HG03469 (cell line): ENCODE measurements around the gene BTBD9.

Experiments
- ATAC-seq: cut with Tn5 transposase; IDR thresholded peaks from one replicate; pipeline ENCODE4 v1.9.1; 2021; ENCODE audit warnings: mild to moderate bottlenecking, moderate library complexity, moderate number of reproducible peaks; ENCODE audit not compliant: unreplicated experiment

Gene BTBD9

GRCh38 chr6:38218235-38218634, 421.5 kb downstream of the BTBD9 start:
- ATAC-seq: no peak

- no peak for ATAC-seq
These were observed 423.3 kb downstream of the BTBD9 start for GRCh38 chr6:38216451-38216850.

GRCh38 chr6:38215651-38216311, 423.9 kb downstream of the BTBD9 start:
- ATAC-seq: no peak

GRCh38 chr6:38215225-38215624, 424.5 kb downstream of the BTBD9 start:
- no peak for ATAC-seq

- ATAC-seq: no peak
These were observed 425.6 kb downstream of the BTBD9 start for GRCh38 chr6:38214159-38214558.

GRCh38 chr6:38213251-38213658, 426.5 kb downstream of the BTBD9 start:
- no peak for ATAC-seq

GRCh38 chr6:38212579-38212978, 427.1 kb downstream of the BTBD9 start:
- no peak for ATAC-seq

GRCh38 chr6:38212116-38212515, 427.6 kb downstream of the BTBD9 start:
- ATAC-seq: no peak

GRCh38 chr6:38209371-38210260, 430.1 kb downstream of the BTBD9 start:
- no peak for ATAC-seq

- no peak for ATAC-seq
These were observed 431.7 kb downstream of the BTBD9 start for GRCh38 chr6:38208028-38208427.

GRCh38 chr6:38207375-38207774, 432.4 kb downstream of the BTBD9 start:
- no peak for ATAC-seq

GRCh38 chr6:38198219-38198618, 441.5 kb downstream of the BTBD9 start:
- no peak for ATAC-seq

- no peak for ATAC-seq
These were observed 444.6 kb downstream of the BTBD9 start for GRCh38 chr6:38195113-38195635.

- ATAC-seq: no peak
These were observed 445.1 kb downstream of the BTBD9 start for GRCh38 chr6:38194589-38194988.

- no peak for ATAC-seq
These were observed 445.5 kb downstream of the BTBD9 start for GRCh38 chr6:38194282-38194572.

- ATAC-seq: no peak
These were observed 446.0 kb downstream of the BTBD9 start for GRCh38 chr6:38193481-38194281.

GRCh38 chr6:38193051-38193450, 446.7 kb downstream of the BTBD9 start:
- no peak for ATAC-seq

- no peak for ATAC-seq
These were observed 447.2 kb downstream of the BTBD9 start for GRCh38 chr6:38192487-38192886.

- no peak for ATAC-seq
These were observed 447.7 kb downstream of the BTBD9 start for GRCh38 chr6:38192011-38192410.

GRCh38 chr6:38191418-38191817, 448.3 kb downstream of the BTBD9 start:
- ATAC-seq: no peak

- ATAC-seq: no peak
These were observed 450.9 kb downstream of the BTBD9 start for GRCh38 chr6:38188677-38189335.
